Thoracic aorta (tissue), 2 donors: ENCODE results near the gene PSORS1C2. TPM values are rescaled to one million over a fixed set of nuclear protein-coding genes. Genes with fewer than 3 reads are reported as not detected.

Experiments
- ATAC-seq: fragments of 150-250 bp; one replicate; pipeline ENCODE4 v1.8.0; 2017; ENCODE audit warnings: low read depth; ENCODE audit not compliant: insufficient number of reproducible peaks, low FRiP score
- DNase-seq: peaks from one replicate; pipeline ENCODE4 v3.0.0-alpha.2; 2020; ENCODE audit warnings: low spot score
- H3K27ac ChIP-seq, 2 donors: fragments of 200-600 bp; sonication (generic); 1 replicate in 1 of 2; 2 replicates in 1 of 2; pipeline ENCODE4 v1.5.1; 2016; ENCODE audit warnings: mild to moderate bottlenecking in 2 of 2, moderate library complexity in 2 of 2
- H3K27me3 ChIP-seq: fragments of 200-600 bp; sonication (generic); replicated peaks from 2 replicates; pipeline ENCODE4 v1.6.0; 2016; ENCODE audit warnings: mild to moderate bottlenecking; ENCODE audit not compliant: insufficient read depth
- H3K36me3 ChIP-seq: fragments of 200-600 bp; sonication (generic); one replicate; pipeline ENCODE4 v1.5.1; 2016
- H3K4me1 ChIP-seq, 2 donors: fragments of 200-600 bp; sonication (generic); 1 replicate in 1 of 2; 2 replicates in 1 of 2; pipeline versions ENCODE4 v1.5.1 to v1.6.0; 2016; ENCODE audit warnings: low read depth in 2 of 2, mild to moderate bottlenecking in 1 of 2; ENCODE audit not compliant: control insufficient read depth in 1 of 2
- H3K4me3 ChIP-seq: fragments of 200-600 bp; sonication (generic); 2 replicates; pipeline ENCODE4 v1.5.1; 2016; ENCODE audit warnings: mild to moderate bottlenecking
- H3K9me3 ChIP-seq: fragments of 200-600 bp; sonication (generic); 2 replicates; pipeline ENCODE4 v1.5.1; 2016
- total RNA-seq, 2 donors: library from RNA; depleted of rRNA; stranded (reverse); fragments of >200 nt; gene quantifications; one replicate each; pipeline versions ENCODE4 v1.1.0 to v1.2.3, GENCODE V29; 2016
- TF ChIP-seq, protein P1 (sequence below): fragments of 200-600 bp; sonication (generic); IDR thresholded peaks from one replicate; pipeline ENCODE4 v1.5.1; 2019; ENCODE audit warnings: antibody characterized with exemption

PSORS1C2 gene
- total RNA-seq, 2 donors from 2014 or later: not detected

GRCh38 chr6:31094389-31094881 is 44.4 kb downstream of the PSORS1C2 start:
- DNase-seq (no peak), ATAC-seq (no peak)
- no peaks in the 10 kb centered on the region for H3K36me3 ChIP-seq
- H3K9me3 ChIP-seq: no peaks in the 10 kb centered on the region
- TF ChIP-seq, protein P1, sequence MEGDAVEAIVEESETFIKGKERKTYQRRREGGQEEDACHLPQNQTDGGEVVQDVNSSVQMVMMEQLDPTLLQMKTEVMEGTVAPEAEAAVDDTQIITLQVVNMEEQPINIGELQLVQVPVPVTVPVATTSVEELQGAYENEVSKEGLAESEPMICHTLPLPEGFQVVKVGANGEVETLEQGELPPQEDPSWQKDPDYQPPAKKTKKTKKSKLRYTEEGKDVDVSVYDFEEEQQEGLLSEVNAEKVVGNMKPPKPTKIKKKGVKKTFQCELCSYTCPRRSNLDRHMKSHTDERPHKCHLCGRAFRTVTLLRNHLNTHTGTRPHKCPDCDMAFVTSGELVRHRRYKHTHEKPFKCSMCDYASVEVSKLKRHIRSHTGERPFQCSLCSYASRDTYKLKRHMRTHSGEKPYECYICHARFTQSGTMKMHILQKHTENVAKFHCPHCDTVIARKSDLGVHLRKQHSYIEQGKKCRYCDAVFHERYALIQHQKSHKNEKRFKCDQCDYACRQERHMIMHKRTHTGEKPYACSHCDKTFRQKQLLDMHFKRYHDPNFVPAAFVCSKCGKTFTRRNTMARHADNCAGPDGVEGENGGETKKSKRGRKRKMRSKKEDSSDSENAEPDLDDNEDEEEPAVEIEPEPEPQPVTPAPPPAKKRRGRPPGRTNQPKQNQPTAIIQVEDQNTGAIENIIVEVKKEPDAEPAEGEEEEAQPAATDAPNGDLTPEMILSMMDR: no peak
- H3K4me1 ChIP-seq: no peaks in the 10 kb centered on the region
- H3K4me3 ChIP-seq: no peak overlapping the region
- H3K27me3 ChIP-seq: no peaks in the 10 kb centered on the region
- no peak overlapping the region for H3K27ac ChIP-seq

- Histone ChIP-seq H3K4me1 (no peaks in the 10 kb centered on the region), H3K27ac (no peak overlapping the region), H3K27me3 (no peaks in the 10 kb centered on the region), H3K36me3 (no peaks in the 10 kb centered on the region), H3K9me3 (no peaks in the 10 kb centered on the region), H3K4me3 (no peak overlapping the region)
- TF ChIP-seq, protein P1: no peak
- DNase-seq (no peak), ATAC-seq (no peak)
Observed at GRCh38 chr6:31092769-31093505, 45.9 kb downstream of the PSORS1C2 start.

DNA sequence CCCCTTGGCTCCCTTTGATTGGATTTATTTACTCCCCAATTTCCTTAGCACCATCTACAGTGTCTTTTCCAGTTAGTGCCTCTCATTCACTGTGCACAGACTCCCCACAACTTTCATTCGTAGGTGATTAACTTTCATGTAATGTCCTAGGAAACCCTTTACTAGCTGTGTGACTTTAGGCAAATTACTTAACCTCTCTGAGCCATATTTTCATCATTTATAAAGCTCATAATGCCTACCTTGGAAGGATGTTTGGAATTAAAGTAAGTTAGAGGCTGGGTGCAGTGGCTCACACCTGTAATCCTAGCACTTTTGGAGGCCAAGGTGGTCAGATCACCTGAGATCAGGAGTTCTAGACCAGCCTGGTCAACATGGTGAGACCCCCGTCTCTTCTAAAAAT is 46.6 kb downstream of the PSORS1C2 start:
- DNase-seq (no peak), ATAC-seq (no peak)
- H3K27ac ChIP-seq: no peak overlapping the region
- peaks cover 0 to 2% of the 10 kb centered on the region in 2 donors for H3K4me1 ChIP-seq
- H3K4me3 ChIP-seq: no peak overlapping the region
- TF ChIP-seq, protein P1: no peak
- H3K36me3 ChIP-seq: no peaks in the 10 kb centered on the region
- H3K27me3 ChIP-seq: no peaks in the 10 kb centered on the region
- H3K9me3 ChIP-seq: no peaks in the 10 kb centered on the region

DNA sequence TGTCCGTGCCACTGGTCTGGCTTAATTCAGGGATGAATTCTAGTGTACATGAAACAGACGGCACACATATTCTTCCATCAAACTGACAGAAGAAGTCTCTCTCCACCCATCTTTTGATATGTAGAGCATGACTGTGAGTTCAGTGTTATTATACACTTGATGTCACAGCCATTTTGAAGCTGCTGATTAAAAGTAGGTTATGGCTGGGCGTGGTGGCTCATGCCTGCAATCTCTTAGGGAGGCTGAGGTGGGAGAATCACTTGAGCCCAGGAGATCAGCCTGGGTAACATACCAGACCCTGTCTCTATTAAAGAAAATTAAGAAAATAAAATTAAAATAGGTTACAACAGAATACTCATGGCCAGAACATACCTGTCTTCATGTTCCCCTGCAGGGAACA is 47.2 kb downstream of the PSORS1C2 start:
- ATAC-seq: no peak
- no peak overlapping the region for H3K27ac ChIP-seq

GRCh38 chr6:31090973-31091364 is 47.9 kb downstream of the PSORS1C2 start:
- Histone ChIP-seq H3K9me3 (no peaks in the 10 kb centered on the region), H3K27me3 (no peaks in the 10 kb centered on the region), H3K27ac (no peak overlapping the region), H3K4me3 (no peak overlapping the region), H3K4me1 (peaks cover 0 to 6% of the 10 kb centered on the region in 2 donors), H3K36me3 (no peaks in the 10 kb centered on the region)
- DNase-seq: no peak
- TF ChIP-seq, protein P1: no peak
- no peak for ATAC-seq

More for the DNA sequence above, 47.2 kb downstream of the PSORS1C2 start:
- Histone ChIP-seq H3K36me3 (no peaks in the 10 kb centered on the region), H3K4me1 (peaks cover 0 to 6% of the 10 kb centered on the region in 2 donors), H3K4me3 (no peak overlapping the region), H3K27me3 (no peaks in the 10 kb centered on the region), H3K9me3 (no peaks in the 10 kb centered on the region)
- DNase-seq: no peak
- TF ChIP-seq, protein P1: no peak
